OCI-LY7 (cell line): ENCODE data around the gene KIAA1671. TPM values are rescaled to one million over a fixed set of nuclear protein-coding genes. Genes with fewer than 3 reads are reported as not detected.

Experiments used
- BruUV-seq: library from RNA; stranded (reverse); fragments of 400-500 nt; replicated peaks from 2 replicates; lab custom pipeline; 2021; lab: Mats Ljungman, UMichigan
- CTCF ChIA-PET: fragments of 300-600 bp; sonication (Branson Sonifier 250); formaldehyde crosslinking; loops from one replicate; lab custom pipeline; 2022; ENCODE audit warnings: antibody characterized with exemption; ENCODE audit not compliant: unreplicated experiment; lab: Charles Lee
- POLR2A ChIA-PET: fragments of 300-600 bp; sonication (Branson Sonifier 250); formaldehyde crosslinking; loops from one replicate; lab custom pipeline; 2022; ENCODE audit warnings: antibody characterized with exemption; lab: Charles Lee
- DNase-seq: peaks from one replicate; pipeline ENCODE4 v3.0.0-alpha.2; 2015; ENCODE audit warnings: low spot score
- H2AFZ ChIP-seq: fragments of 200-600 bp; sonication (generic), shearing (Covaris generic); 2 replicates; pipeline ENCODE4 v1.6.1; 2014; ENCODE audit warnings: mild to moderate bottlenecking, antibody characterized with exemption, low read length, moderate library complexity
- H3K27ac ChIP-seq: fragments of 200-600 bp; sonication (generic); 2 replicates; pipeline ENCODE4 v1.5.1; 2014; ENCODE audit warnings: mixed run types, low read depth, mild to moderate bottlenecking, moderate library complexity, low read length, inconsistent platforms; ENCODE audit not compliant: poor library complexity, severe bottlenecking
- H3K36me3 ChIP-seq: fragments of 200-600 bp; sonication (generic); 2 replicates; pipeline ENCODE4 v1.6.1; 2014; ENCODE audit warnings: mild to moderate bottlenecking, antibody characterized with exemption, low read length, moderate library complexity, mixed read lengths; ENCODE audit not compliant: insufficient read depth
- H3K4me1 ChIP-seq: fragments of 200-600 bp; sonication (generic); 2 replicates; pipeline ENCODE4 v1.5.1; 2014; ENCODE audit warnings: mild to moderate bottlenecking, low read length; ENCODE audit not compliant: insufficient read depth, poor library complexity, severe bottlenecking
- H3K4me2 ChIP-seq: fragments of 200-600 bp; sonication (generic); 2 replicates; pipeline ENCODE4 v1.6.1; 2014; ENCODE audit warnings: mild to moderate bottlenecking, low read length
- H3K4me3 ChIP-seq: fragments of 200-600 bp; sonication (generic); 2 replicates; pipeline ENCODE4 v1.5.1; 2014; ENCODE audit warnings: mild to moderate bottlenecking, low read depth, low read length; ENCODE audit not compliant: poor library complexity, severe bottlenecking
- H3K79me2 ChIP-seq: fragments of 200-600 bp; sonication (generic); 2 replicates; pipeline ENCODE4 v1.6.1; 2016; ENCODE audit warnings: low read depth, mild to moderate bottlenecking, low read length, moderate library complexity, mixed read lengths; ENCODE audit not compliant: insufficient read depth
- H3K9me2 ChIP-seq: fragments of 200-600 bp; sonication (generic); 2 replicates; pipeline ENCODE4 v1.6.1; 2016; ENCODE audit warnings: mild to moderate bottlenecking, low read length, mixed read lengths; ENCODE audit not compliant: insufficient read depth
- H3K9me3 ChIP-seq: fragments of 200-600 bp; sonication (generic); 2 replicates; pipeline ENCODE4 v1.6.1; 2014; ENCODE audit warnings: mild to moderate bottlenecking, mixed run types, low read length, mixed read lengths
- H4K20me1 ChIP-seq: fragments of 200-600 bp; sonication (generic); 2 replicates; pipeline ENCODE4 v1.6.1; 2014; ENCODE audit warnings: mild to moderate bottlenecking, antibody characterized with exemption, low read length, moderate library complexity, mixed read lengths; ENCODE audit not compliant: insufficient read depth
- EZH2phosphoT487 ChIP-seq: fragments of 200-600 bp; sonication (generic); IDR thresholded peaks from 2 replicates; pipeline ENCODE4 v1.6.1; 2018; ENCODE audit warnings: low read depth, borderline replicate concordance, mild to moderate bottlenecking, mixed run types, antibody characterized with exemption, low read length, moderate library complexity, mixed read lengths
- intact Hi-C: fragments of 100-400 bp; cut with micrococcal nuclease; formaldehyde crosslinking; loops from one replicate; pipeline ENCODE4 v1.10.0; 2022; ENCODE audit not compliant: unreplicated experiment
- total RNA-seq, 2 experiments: library from RNA; depleted of rRNA in 1 of 2; stranded (reverse); fragments of >200 nt in 1 of 2; shearing (Covaris generic) in 1 of 2; gene quantifications; 2 replicates each; pipeline ENCODE4 v1.2.3, GENCODE V29; 2014 to 2022
- TF ChIP-seq, protein P1 (sequence below): fragments of 200-600 bp; sonication (generic); conservative IDR thresholded peaks from 2 replicates; pipeline ENCODE4 v1.5.1; 2014; ENCODE audit warnings: mild to moderate bottlenecking, antibody characterized with exemption, low read length, moderate library complexity, mixed read lengths

Gene KIAA1671
- total RNA-seq, 2 experiments from 2014 or later, result not detected

- POLR2A ChIA-PET, result no interaction called here
- H3K9me3 ChIP-seq, result no peaks in the 10 kb centered on the region
- TF ChIP-seq, protein P1, sequence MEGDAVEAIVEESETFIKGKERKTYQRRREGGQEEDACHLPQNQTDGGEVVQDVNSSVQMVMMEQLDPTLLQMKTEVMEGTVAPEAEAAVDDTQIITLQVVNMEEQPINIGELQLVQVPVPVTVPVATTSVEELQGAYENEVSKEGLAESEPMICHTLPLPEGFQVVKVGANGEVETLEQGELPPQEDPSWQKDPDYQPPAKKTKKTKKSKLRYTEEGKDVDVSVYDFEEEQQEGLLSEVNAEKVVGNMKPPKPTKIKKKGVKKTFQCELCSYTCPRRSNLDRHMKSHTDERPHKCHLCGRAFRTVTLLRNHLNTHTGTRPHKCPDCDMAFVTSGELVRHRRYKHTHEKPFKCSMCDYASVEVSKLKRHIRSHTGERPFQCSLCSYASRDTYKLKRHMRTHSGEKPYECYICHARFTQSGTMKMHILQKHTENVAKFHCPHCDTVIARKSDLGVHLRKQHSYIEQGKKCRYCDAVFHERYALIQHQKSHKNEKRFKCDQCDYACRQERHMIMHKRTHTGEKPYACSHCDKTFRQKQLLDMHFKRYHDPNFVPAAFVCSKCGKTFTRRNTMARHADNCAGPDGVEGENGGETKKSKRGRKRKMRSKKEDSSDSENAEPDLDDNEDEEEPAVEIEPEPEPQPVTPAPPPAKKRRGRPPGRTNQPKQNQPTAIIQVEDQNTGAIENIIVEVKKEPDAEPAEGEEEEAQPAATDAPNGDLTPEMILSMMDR, result no peak
- BruUV-seq, result no TSS peak
- H3K9me2 ChIP-seq, result no peaks in the 10 kb centered on the region
- no peak for DNase-seq
- H3K79me2 ChIP-seq, result no peaks in the 10 kb centered on the region
- H3K4me3 ChIP-seq, result no peak overlapping the region
- no peak overlapping the region for H2AFZ ChIP-seq
- no peaks in the 10 kb centered on the region for H3K4me1 ChIP-seq
- H4K20me1 ChIP-seq, result no peaks in the 10 kb centered on the region
- intact Hi-C loops, result no loop called here
- H3K4me2 ChIP-seq, result no peak overlapping the region
- CTCF ChIA-PET, result no interaction called here
- H3K36me3 ChIP-seq, result no peaks in the 10 kb centered on the region
- no peak overlapping the region for H3K27ac ChIP-seq
These were observed 123.8 kb downstream of the KIAA1671 start for GRCh38 chr22:25076336-25076735.

GRCh38 chr22:25077056-25077455 lies 124.5 kb downstream of the KIAA1671 start:
- H3K4me2 ChIP-seq, result no peak overlapping the region
- H3K9me3 ChIP-seq, result no peaks in the 10 kb centered on the region
- intact Hi-C loops, result no loop called here
- BruUV-seq, result no TSS peak
- POLR2A ChIA-PET, result no interaction called here
- no peak overlapping the region for H3K27ac ChIP-seq
- CTCF ChIA-PET, result no interaction called here
- no peak for DNase-seq
- H3K79me2 ChIP-seq, result no peaks in the 10 kb centered on the region
- TF ChIP-seq, protein P1, result no peak
- no peak for TF ChIP-seq EZH2phosphoT487
- H3K4me1 ChIP-seq, result no peaks in the 10 kb centered on the region
- no peaks in the 10 kb centered on the region for H3K9me2 ChIP-seq
- H4K20me1 ChIP-seq, result no peaks in the 10 kb centered on the region
- no peak overlapping the region for H3K4me3 ChIP-seq
- H2AFZ ChIP-seq, result no peak overlapping the region
- H3K36me3 ChIP-seq, result no peaks in the 10 kb centered on the region

- ChIA-PET POLR2A (interaction anchor here (0.6 kb wide), 1 partner anchor 588 kb away, joined by 3 read pairs; no protein-coding TSS in a partner anchor), CTCF (no interaction called here)
- Histone ChIP-seq H4K20me1 (no peaks in the 10 kb centered on the region), H3K4me3 (no peak overlapping the region), H3K27ac (no peak overlapping the region), H3K36me3 (no peaks in the 10 kb centered on the region), H3K4me1 (no peaks in the 10 kb centered on the region), H2AFZ (no peak overlapping the region), H3K79me2 (no peaks in the 10 kb centered on the region), H3K9me3 (no peaks in the 10 kb centered on the region), H3K4me2 (no peak overlapping the region), H3K9me2 (no peaks in the 10 kb centered on the region)
- intact Hi-C loops, result no loop called here
- TF ChIP-seq, protein P1, result no peak
- TF ChIP-seq EZH2phosphoT487, result no peak
- DNase-seq, result no peak
- no TSS peak for BruUV-seq
These were observed 125.4 kb downstream of the KIAA1671 start for GRCh38 chr22:25077964-25078363.
